Activated CD4-positive, alpha-beta T cell treated with anti-CD3 and anti-CD28 coated beads, Interleukin-2, amount 50 U/mL, for 24 hours (primary cell): ENCODE measurements around the gene OTOG.

Experiments
- DNase-seq, 2 donors: peaks; one replicate each; pipeline ENCODE4 v3.0.0-alpha.2; 2020; ENCODE audit warnings: low read depth in 1 of 2, low spot score in 1 of 2

The OTOG gene

GRCh38 chr11:17646451-17647145 is 99.5 kb downstream of the OTOG start:
- DNase-seq: no peak

DNA sequence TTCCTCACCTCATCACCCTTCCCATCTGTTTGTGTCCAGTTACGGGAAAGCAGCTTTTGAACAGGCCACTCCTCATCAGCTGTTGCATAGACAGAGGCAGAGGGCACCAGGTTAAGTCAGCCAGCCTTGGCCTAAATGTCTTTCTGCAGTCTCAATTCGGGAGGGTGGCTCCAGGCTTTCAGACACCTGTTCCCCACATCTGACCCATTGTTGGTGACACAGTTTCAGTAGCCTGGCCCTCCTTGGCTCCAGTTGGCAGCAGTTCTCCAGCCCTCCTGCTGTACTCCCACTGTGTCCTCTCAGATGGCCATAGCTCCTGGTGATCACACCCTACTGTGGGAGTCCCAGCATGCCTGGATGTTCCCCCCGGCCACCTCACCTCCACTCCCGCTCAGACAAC is 101.5 kb downstream of the OTOG start:
- DNase-seq: no peak

DNA sequence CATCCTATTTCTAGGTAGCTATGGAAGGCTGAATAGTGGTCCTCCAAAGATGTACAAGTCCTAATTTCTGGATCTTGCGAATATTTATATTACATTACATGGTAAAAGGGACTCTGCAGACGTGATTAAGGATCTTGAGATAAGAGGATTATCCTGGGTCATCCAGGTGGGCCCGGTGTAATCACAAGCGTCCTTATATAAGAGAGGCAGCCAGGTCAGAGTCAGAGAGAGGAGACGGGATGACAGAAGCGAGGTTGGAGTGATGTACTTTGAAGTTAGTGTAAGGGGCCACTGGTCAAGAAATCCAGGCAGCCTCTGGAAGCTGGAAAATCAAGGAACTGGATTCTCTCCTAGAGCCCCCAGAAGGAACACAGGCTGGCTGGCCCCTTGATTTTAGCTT is 102.2 kb downstream of the OTOG start:
- no peak for DNase-seq

- DNase-seq: no peak
Measured at GRCh38 chr11:17649696-17650095, 102.6 kb downstream of the OTOG start.

DNA sequence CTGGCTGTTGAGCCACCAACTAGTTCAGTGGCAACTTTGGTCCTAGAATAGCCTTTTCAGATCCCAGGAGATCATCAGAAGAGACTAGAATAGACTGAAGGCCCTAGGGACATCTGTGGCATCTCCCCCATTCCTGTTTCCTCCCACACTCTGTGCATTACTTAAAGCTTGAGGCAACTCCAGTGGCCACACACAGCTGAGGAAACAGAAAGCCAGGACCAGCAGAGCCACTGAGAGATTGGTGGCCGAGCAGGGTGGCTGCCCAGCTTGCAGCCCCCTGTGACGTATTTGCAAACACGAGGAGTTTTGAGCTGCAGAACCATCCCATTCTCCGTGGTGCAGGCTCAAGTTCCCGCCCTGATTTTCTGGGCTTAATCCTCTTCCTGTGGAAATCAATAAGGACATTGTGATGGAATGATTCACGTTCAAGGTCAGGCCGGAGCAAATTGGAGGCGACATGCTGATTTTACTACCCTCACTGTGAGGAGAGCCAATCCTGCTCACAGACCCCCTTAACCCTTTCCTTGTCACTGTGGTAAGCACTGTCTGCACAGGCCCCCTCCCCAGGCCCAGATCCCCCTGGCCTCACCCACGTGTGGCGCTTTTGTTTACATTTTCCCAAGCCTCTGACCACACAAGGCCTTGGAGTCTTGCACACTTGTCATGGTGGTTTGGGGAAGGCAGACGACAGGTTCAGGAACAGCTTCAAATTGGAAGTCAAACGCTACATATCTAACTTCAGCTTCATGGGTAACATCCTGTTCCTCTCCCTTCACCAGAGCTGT is 103.3 kb downstream of the OTOG start:
- DNase-seq: no peak

- no peak for DNase-seq
Measured at GRCh38 chr11:17651061-17651460, 104.0 kb downstream of the OTOG start.

DNA sequence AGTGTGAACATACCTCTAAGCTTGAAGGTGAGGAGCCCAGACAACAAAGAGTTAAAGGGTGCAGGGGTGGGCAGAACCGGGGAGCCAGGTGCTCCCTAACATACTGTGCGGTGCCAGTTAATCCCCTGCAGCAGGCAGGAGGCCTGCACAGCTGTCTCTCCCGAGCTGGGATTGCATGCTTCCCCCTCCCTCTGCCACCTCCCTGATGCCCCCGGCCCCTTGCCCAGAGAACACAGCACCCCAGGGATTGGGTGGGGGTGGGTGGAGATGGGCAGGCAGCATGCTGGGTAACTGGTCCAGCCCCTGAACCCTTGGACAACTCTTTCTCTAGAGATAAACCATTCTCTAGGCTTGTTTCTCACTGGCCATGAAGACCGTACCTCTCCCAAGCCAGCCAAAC is 104.6 kb downstream of the OTOG start:
- DNase-seq: no peak

DNA sequence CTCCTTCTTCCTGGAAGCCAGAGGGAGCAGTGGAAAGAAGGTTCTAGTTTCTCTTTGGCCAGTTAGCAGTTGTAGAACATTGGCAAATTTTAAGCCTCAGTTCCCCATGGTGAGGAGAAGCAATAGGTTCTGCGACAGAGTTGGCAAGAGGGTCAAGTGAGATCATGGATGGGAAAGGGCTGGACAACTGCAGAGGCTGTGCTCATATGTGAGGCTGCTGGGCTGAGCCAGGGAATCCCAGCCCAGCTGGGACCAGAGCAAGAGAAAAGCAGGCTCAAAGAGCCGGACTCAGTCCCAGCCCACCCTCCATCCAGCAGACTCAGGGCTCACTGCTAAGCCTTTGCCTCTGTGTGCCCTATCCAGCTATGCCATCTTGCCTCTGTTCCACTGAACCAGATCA is 105.5 kb downstream of the OTOG start:
- DNase-seq: no peak

DNA sequence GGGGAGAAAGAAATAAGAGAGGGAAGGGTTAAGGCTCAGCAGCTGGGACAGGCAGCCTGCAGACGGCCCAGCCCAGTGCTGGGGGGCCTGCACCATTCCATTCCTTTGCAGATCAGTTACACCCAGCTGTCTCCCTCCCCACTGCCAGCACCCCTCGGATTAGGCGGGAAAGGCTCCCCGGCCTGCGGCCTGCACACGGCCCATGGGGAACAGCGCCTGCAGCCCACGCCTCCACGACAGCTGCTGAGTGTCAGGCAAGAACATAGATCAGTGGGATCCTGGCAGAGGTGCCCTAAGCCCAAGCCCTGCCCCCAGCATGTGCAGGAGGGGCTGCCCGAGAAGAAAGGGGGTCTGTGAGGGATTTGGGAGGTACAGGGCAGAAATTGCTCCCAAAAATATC is 106.6 kb downstream of the OTOG start:
- DNase-seq: no peak

GRCh38 chr11:17655682-17656081 is 108.6 kb downstream of the OTOG start:
- no peak for DNase-seq

GRCh38 chr11:17658211-17658610 is 111.2 kb downstream of the OTOG start:
- DNase-seq: no peak

GRCh38 chr11:17668166-17668565 is 121.1 kb downstream of the OTOG start:
- DNase-seq: no peak

GRCh38 chr11:17672469-17672868 is 125.4 kb downstream of the OTOG start:
- no peak for DNase-seq

GRCh38 chr11:17673951-17674350 is 126.9 kb downstream of the OTOG start:
- DNase-seq: no peak

- DNase-seq: no peak
Measured at GRCh38 chr11:17682848-17683247, 135.8 kb downstream of the OTOG start.

- DNase-seq: no peak
Measured at GRCh38 chr11:17683377-17684161, 136.5 kb downstream of the OTOG start.

DNA sequence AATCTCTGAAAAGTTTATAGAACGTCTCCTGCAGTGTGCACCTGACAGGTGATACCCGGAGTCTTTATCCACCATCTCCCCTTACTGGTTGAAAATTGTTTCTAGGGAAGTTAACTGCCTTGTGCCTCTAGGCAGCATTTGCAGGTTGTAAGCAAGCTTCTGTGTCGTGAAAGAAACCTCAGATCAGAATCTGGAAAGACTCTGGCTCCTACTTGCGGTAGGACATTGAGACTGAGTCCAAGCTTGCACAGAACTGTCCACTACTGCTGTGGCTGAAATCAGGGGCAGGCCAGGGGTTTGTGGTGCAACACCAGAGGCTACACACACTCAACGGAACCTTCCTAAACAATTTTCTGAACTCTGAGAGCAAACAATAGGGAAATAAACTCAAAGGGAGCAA is 137.5 kb downstream of the OTOG start:
- no peak for DNase-seq

DNA sequence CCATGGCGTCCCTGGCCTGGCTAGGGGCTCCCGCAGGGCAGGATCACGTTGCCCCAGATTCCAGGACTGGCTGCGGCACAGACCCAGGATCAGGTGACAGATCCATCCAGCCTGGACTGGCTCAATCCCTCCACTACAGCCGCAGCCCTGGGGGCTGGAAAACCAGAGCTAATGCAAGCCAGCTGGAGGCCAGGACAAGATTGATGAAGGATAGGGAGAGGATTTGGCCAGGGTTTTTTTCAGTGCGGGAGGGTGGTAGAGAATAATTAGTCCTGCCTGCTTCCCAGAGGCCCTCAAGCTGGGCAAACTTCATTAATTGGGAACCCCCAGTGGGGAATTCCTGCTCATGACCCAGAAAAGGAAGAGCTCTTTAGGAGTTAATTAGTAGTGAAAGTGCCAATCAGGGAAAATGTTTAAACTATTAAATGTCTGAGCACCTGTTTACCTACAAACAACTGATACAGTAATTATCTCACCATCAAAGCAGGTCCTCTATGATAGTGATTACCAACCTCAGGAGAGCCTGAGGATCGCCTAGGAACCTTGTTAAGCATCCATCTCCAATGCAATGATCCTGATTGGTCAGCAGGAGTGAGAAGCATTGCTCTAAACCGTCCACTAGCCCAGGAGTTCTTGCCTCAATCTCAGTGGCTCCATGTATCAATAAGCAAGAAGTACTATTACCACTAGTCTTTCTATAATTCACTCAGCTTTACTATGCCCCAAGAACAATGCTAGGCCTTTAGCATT is 139.3 kb downstream of the OTOG start:
- DNase-seq: no peak

- DNase-seq: no peak
Measured at GRCh38 chr11:17687946-17688670, 141.0 kb downstream of the OTOG start.

GRCh38 chr11:17691550-17691949 is 144.5 kb downstream of the OTOG start:
- DNase-seq: no peak

- DNase-seq: no peak
Measured at GRCh38 chr11:17691976-17692375, 144.9 kb downstream of the OTOG start.
